Neural cell (in vitro differentiated cells): ENCODE data around the gene ENTREP1. TPM values are rescaled to one million over a fixed set of nuclear protein-coding genes. Genes with fewer than 3 reads are reported as not detected.

Source experiments
- H2AFZ ChIP-seq: fragments of 200-600, 300-800 bp; sonication (generic), shearing (Covaris generic); 2 replicates; pipeline ENCODE4 v1.6.0; 2014; ENCODE audit warnings: low read depth, mild to moderate bottlenecking, antibody characterized with exemption, low read length, moderate library complexity
- H3F3A ChIP-seq: fragments of 200-600 bp; shearing (Covaris generic); 2 replicates; pipeline ENCODE4 v1.6.1; 2016; ENCODE audit warnings: mild to moderate bottlenecking, moderate library complexity, mixed read lengths, antibody characterized with exemption, low read length; ENCODE audit not compliant: insufficient read depth, poor library complexity, severe bottlenecking
- H3K27ac ChIP-seq: fragments of 200-600, 300-800 bp; sonication (generic), shearing (Covaris generic); 2 replicates; pipeline ENCODE4 v1.5.1; 2014; ENCODE audit warnings: mild to moderate bottlenecking, low read length, moderate library complexity
- H3K27me3 ChIP-seq: fragments of 300-800, 200-600 bp; sonication (generic), shearing (Covaris generic); 2 replicates; pipeline ENCODE4 v1.6.0; 2014; ENCODE audit warnings: mild to moderate bottlenecking, low read depth, low read length, moderate library complexity; ENCODE audit not compliant: insufficient read depth
- H3K36me3 ChIP-seq: fragments of 300-800, 200-600 bp; sonication (generic), shearing (Covaris generic); 2 replicates; pipeline ENCODE4 v1.5.1; 2014; ENCODE audit warnings: mild to moderate bottlenecking, antibody characterized with exemption, low read length, moderate library complexity; ENCODE audit not compliant: insufficient read depth
- H3K4me2 ChIP-seq: fragments of 300-800, 200-600 bp; sonication (generic), shearing (Covaris generic); 2 replicates; pipeline ENCODE4 v1.6.0; 2014; ENCODE audit warnings: mild to moderate bottlenecking, low read length
- H3K4me3 ChIP-seq: fragments of 300-800, 200-600 bp; sonication (generic), shearing (Covaris generic); 2 replicates; pipeline ENCODE4 v1.5.1; 2014; ENCODE audit warnings: mild to moderate bottlenecking, low read length, moderate library complexity
- H3K79me2 ChIP-seq: fragments of 200-600 bp; shearing (Covaris generic); replicated peaks from 2 replicates; pipeline ENCODE4 v1.6.0; 2014; ENCODE audit warnings: mild to moderate bottlenecking, low read length, moderate library complexity; ENCODE audit not compliant: insufficient read depth
- H3K9ac ChIP-seq: fragments of 300-800, 200-600 bp; sonication (generic), shearing (Covaris generic); 2 replicates; pipeline ENCODE4 v1.6.1; 2016; ENCODE audit warnings: mild to moderate bottlenecking, low read length, mixed read lengths
- H3K9me2 ChIP-seq: fragments of 200-600 bp; shearing (Covaris generic); 2 replicates; pipeline ENCODE4 v1.6.1; 2016; ENCODE audit warnings: mild to moderate bottlenecking, low read length, mixed read lengths; ENCODE audit not compliant: insufficient read depth
- H3K9me3 ChIP-seq: fragments of 200-600, 300-800 bp; sonication (generic), shearing (Covaris generic); 2 replicates; pipeline ENCODE4 v1.6.1; 2016; ENCODE audit warnings: mild to moderate bottlenecking, mixed run types, low read length, moderate library complexity, mixed read lengths
- H4K20me1 ChIP-seq: fragments of 200-600 bp; shearing (Covaris generic); 2 replicates; pipeline ENCODE4 v1.6.1; 2016; ENCODE audit warnings: mild to moderate bottlenecking, mixed run types; ENCODE audit not compliant: insufficient read depth
- EP300 ChIP-seq: fragments of 450-650 bp; conservative IDR thresholded peaks from 2 replicates; pipeline ENCODE4 v1.6.1; 2014; ENCODE audit warnings: antibody characterized with exemption, mild to moderate bottlenecking, moderate library complexity; ENCODE audit not compliant: poor library complexity, severe bottlenecking
- EZH2 ChIP-seq: fragments of 200-600, 300-800 bp; shearing (Covaris generic), sonication (generic); IDR thresholded peaks from 2 replicates; pipeline ENCODE4 v1.6.1; 2014; ENCODE audit warnings: antibody characterized with exemption, low read length, borderline replicate concordance, mild to moderate bottlenecking; ENCODE audit not compliant: insufficient read depth, poor library complexity, severe bottlenecking
- MXI1 ChIP-seq: fragments of 450-650 bp; conservative IDR thresholded peaks from 2 replicates; pipeline ENCODE4 v1.6.1; 2014; ENCODE audit warnings: antibody characterized with exemption, mild to moderate bottlenecking; ENCODE audit not compliant: poor library complexity, severe bottlenecking
- POLR2AphosphoS5 ChIP-seq: IDR thresholded peaks from 2 replicates; pipeline ENCODE4 v1.6.1; 2012
- RAD21 ChIP-seq: fragments of 450-650 bp; conservative IDR thresholded peaks from 2 replicates; pipeline ENCODE4 v1.6.1; 2014; ENCODE audit warnings: antibody characterized with exemption, mild to moderate bottlenecking, moderate library complexity
- REST ChIP-seq: IDR thresholded peaks from 2 replicates; pipeline ENCODE4 v1.6.1; 2012; ENCODE audit warnings: borderline replicate concordance
- SMC3 ChIP-seq: fragments of 450-650 bp; conservative IDR thresholded peaks from 2 replicates; pipeline ENCODE4 v1.6.1; 2014; ENCODE audit warnings: antibody characterized with exemption, mild to moderate bottlenecking, moderate library complexity; ENCODE audit not compliant: poor library complexity
- TAF1 ChIP-seq: IDR thresholded peaks from 2 replicates; pipeline ENCODE4 v1.6.1; 2012; ENCODE audit warnings: low read depth
- polyA plus RNA-seq: library from polyadenylated mRNA; depleted of rRNA; stranded (reverse); fragments of >200 nt; gene quantifications from 2 replicates; pipeline ENCODE4 v1.2.3, GENCODE V29; 2014
- TF ChIP-seq, protein P1 (sequence below): fragments of 450-650 bp; IDR thresholded peaks from 2 replicates; pipeline ENCODE4 v1.5.1; 2014; ENCODE audit warnings: antibody characterized with exemption, mild to moderate bottlenecking, moderate library complexity; ENCODE audit not compliant: poor library complexity, severe bottlenecking

ENTREP1 gene
- polyA plus RNA-seq, 1 donor from 2014 or later = 2.0 TPM

DNA sequence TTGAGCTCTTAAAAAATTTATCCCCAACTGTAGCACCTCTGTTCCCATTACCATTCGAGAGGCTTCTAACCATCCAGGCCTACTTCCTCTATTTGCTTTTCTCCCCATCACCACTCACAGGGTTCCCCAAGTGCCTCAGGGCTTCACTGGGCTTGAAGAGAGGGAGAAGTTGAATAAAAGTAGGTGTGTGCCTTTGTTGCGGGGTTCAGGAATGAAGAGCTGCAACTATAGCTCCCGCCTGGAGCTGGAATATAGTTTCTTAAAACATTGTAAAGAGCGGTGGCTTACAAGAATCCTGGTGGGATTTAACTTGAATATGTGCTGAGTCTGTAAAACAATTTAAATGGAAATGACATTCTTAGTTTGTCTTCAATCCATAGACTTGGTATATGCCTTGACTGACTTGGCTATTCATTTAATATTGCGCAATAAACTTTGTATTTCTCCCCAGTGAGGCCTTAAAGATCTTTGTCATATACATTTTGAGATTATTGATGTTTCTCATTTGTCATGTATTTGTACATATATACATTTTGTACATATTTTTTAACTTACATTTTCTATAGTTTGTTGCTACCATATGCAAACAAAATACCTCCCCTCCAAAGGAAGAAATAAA, 7.2 kb downstream of the ENTREP1 start:
- Histone ChIP-seq H3K9ac (no peak overlapping the region), H4K20me1 (no peaks in the 10 kb centered on the region), H3K9me3 (no peaks in the 10 kb centered on the region), H3K36me3 (no peaks in the 10 kb centered on the region), H3K4me3 (no peak overlapping the region), H3K27ac (no peak overlapping the region), H3K27me3 (peaks cover under 1% of the 10 kb centered on the region), H3K9me2 (no peaks in the 10 kb centered on the region), H3K79me2 (no peaks in the 10 kb centered on the region), H2AFZ (no peak overlapping the region), H3K4me2 (no peak overlapping the region), H3F3A (no peaks in the 10 kb centered on the region)
- TF ChIP-seq EP300 (no peak), REST (no peak), TAF1 (no peak), POLR2AphosphoS5 (no peak), SMC3 (no peak), EZH2 (no peak), RAD21 (no peak), MXI1 (no peak)
- TF ChIP-seq, protein P1, sequence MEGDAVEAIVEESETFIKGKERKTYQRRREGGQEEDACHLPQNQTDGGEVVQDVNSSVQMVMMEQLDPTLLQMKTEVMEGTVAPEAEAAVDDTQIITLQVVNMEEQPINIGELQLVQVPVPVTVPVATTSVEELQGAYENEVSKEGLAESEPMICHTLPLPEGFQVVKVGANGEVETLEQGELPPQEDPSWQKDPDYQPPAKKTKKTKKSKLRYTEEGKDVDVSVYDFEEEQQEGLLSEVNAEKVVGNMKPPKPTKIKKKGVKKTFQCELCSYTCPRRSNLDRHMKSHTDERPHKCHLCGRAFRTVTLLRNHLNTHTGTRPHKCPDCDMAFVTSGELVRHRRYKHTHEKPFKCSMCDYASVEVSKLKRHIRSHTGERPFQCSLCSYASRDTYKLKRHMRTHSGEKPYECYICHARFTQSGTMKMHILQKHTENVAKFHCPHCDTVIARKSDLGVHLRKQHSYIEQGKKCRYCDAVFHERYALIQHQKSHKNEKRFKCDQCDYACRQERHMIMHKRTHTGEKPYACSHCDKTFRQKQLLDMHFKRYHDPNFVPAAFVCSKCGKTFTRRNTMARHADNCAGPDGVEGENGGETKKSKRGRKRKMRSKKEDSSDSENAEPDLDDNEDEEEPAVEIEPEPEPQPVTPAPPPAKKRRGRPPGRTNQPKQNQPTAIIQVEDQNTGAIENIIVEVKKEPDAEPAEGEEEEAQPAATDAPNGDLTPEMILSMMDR = no peak

DNA sequence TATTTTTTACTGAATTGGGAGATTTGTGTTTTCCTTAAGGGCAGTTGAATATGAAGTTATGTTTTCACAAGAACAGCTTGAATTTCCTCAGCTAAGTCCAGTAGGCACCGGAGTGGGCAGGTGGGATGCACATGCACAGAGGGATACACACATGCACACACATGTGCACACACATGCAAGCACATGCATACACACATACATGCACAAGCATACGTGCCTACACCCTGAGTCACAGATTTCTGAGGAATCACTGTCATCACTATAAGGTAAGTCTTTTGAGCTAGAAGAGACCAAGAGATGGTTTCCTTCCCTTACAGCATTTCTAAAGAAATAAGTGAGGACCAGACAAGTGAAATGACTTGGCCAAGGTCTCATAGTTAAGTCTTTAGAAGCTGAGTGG, 8.7 kb downstream of the ENTREP1 start:
- no peaks in the 10 kb centered on the region for H3F3A ChIP-seq
- no peak overlapping the region for H3K4me2 ChIP-seq
- no peak overlapping the region for H3K4me3 ChIP-seq
- no peak overlapping the region for H3K9ac ChIP-seq
- H3K27me3 ChIP-seq = no peaks in the 10 kb centered on the region
- H3K9me3 ChIP-seq = no peaks in the 10 kb centered on the region
- no peak overlapping the region for H2AFZ ChIP-seq
- H3K36me3 ChIP-seq = no peaks in the 10 kb centered on the region
- TF ChIP-seq, protein P1 = no peak
- no peak for TF ChIP-seq EP300
- TF ChIP-seq SMC3 = no peak
- TF ChIP-seq POLR2AphosphoS5 = no peak
- no peak for TF ChIP-seq REST
- TF ChIP-seq EZH2 = no peak
- TF ChIP-seq MXI1 = no peak
- TF ChIP-seq RAD21 = no peak
- TF ChIP-seq TAF1 = no peak
- no peak overlapping the region for H3K27ac ChIP-seq
- no peaks in the 10 kb centered on the region for H4K20me1 ChIP-seq
- H3K79me2 ChIP-seq = no peaks in the 10 kb centered on the region
- H3K9me2 ChIP-seq = no peaks in the 10 kb centered on the region
